ENCODE results near the gene CYP2B6.
"Not testable (repeated sequence)": the region's sequence is repeated elsewhere in the genome, so short reads cannot be mapped to it uniquely, and the experiment has no call there.

Gene CYP2B6

GRCh38 chr19:41045095-41045494 is 54.0 kb downstream of the CYP2B6 start:
- DNase-seq: not testable (repeated sequence)

- DNase-seq: no peak
Measured at GRCh38 chr19:41050426-41050825, 59.3 kb downstream of the CYP2B6 start.

GRCh38 chr19:41052162-41052561 is 61.1 kb downstream of the CYP2B6 start:
- DNase-seq: not testable (repeated sequence)

GRCh38 chr19:41053331-41053730 is 62.2 kb downstream of the CYP2B6 start:
- not testable (repeated sequence) for DNase-seq

GRCh38 chr19:41064974-41065569 is 74.0 kb downstream of the CYP2B6 start:
- DNase-seq: no peak

Measured in DMS153 (cell line).